ENCODE data around the gene AP1M2.
"Not testable (repeated sequence)": the region's sequence is repeated elsewhere in the genome, so short reads cannot be mapped to it uniquely, and the experiment has no call there.

Gene AP1M2

DNA sequence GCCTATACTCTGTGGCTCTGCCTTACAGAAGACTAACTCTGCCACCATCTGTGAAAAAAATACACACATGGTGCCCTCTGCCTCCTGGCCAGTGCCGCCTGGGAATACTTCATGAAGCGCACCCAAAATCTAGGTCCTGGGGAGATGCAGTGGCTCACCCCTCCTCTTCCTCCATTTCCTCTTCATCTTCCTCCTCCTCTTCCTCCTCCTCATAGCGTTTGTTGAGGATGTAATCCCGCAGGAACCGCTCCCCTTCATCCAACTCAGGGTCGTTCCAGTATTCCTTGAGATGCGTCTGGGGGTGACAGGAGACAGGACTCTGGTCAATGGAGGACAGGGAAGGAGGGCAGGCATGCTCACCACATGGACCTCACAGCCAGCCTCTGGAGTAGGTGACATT is 27.0 kb downstream of the AP1M2 start:
- no peak for DNase-seq

DNA sequence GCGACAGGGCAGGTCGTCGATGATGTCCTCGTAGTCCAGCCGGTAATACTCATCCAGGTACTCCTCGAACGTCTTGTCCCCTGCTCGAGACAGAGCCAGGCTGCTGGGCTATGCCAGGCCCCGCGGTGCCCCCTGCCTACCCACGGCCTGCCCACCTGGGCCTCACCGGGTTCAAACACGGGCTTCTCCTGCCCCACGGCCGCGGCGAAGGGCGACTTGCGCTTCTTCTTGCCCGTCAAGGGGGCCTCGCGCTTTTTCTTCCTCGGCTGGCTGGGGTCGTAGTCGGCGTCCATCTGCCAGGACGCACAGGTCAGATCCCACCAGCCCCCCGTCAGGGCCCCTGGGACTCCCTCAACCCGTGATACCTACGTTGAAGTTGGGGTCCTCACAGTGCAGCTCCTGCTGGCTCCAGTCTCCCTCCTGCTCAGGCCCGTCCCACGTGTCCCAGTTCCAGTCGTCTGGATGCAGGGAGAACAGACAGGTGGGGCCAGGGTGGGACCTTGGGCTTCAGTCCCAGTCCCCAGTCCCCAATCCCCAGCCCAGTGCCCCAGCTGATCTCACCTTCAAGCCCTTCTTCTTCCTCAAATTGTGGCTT is 29.4 kb downstream of the AP1M2 start:
- DNase-seq, result no peak

DNA sequence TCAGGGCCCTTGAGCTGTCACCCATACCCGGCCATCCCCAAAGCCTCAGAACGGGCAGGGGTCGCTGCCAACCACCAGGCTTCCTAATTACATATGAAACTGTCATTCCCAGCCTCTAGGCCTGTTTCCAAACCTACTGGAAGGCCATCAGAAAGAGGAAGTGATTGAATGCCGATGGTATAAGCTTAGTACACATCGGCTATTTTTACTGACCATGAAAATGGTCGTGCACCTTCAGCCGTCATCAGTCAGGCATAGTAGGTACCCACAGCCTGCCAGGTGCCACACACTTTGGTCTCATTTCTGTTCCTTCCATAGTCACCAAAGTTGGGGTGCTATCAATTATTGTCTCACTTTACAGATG is 31.5 kb downstream of the AP1M2 start:
- DNase-seq, result no peak

DNA sequence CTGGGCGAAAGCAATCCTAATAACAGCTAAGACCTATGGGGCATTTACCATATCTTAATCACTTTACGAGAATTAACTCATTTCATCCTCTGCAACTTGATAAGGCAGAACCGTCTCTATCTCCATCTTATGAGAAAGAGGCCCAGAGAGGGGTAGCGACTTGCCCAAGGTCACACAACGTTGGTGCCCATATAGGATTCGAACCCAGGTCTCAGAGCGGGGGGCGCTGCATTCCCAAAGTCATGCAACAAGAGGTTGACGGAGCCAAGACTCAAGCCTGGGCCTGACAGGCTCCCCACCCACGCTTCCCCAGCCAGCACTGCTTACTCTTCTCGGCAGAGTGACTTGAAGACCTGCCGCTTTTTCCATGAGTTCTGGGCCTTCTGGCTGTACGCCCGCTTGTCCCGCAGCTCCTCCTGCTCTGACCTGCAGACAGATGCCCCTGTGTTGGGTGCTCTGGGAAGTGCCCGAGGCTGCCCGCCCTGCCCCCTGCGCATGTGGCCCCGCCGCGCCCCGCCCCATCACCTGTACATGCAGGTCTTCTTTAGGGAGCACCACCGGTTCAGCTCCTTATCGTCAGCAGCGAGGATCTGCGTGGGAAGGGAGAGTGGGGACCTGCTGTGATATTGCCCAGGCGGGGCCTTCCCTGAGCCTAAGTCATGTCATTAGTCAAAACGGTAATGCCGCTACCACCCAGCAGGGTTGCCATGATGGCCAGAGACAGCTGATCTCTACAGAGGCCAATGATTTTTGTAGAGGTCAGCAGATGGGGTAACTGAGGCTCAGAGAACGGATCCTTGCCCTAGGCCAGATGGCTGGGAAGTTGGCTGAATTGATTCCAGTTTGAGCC is 32.1 kb downstream of the AP1M2 start:
- DNase-seq, result peak in 1 of 2 experiments; percentile 26

DNA sequence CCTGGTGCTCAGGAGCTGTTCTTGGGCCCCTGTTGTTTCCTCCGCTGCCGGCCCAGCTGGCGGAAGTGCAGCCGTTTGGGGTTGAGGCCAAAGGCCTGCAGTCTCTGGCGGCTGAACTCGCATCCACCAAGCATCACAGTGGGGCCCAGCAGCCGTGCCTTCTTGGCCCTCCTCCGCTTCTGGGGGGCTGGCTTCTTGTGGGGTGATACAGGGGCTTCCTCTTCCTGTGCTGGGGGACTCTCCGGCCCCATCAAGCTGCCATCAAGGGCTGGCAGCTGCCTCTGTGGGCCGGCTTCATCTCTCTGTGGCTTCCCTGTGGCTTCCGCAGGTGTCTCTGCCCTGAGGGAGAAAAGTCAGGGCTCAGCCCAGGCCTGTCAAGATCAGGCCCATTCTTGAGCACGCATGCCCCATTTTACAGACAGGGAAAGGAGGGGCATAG is 33.1 kb downstream of the AP1M2 start:
- DNase-seq, result peak in 1 of 2 experiments; percentile 48

DNA sequence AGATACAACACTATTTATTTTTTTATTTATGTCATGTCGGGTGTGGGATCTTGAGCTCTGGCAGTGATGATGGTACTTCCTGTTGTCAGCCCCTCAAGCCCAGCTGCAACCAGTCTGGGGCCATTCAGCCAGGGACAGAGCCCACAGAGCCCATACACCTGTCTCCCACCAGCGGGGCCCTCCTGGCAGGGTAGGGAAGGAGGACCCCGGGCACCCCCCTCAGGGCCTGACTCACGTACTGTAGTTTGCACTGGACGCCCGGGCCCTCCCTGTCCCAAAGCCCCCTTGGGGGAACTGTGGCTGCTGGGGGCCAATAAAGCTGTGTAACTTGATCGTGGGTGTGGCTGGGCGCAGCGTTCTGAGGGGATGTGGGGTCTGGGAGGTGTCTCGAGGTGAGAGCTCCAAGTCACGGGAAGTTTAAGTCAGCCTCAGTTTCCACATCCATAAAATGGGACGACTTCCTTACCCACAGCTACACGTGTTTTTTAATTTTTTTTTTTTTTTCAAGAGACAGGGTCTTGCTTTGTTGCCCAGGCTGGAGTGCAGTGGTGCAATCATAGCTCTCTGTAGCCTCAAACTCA is 33.9 kb downstream of the AP1M2 start:
- DNase-seq, result no peak

DNA sequence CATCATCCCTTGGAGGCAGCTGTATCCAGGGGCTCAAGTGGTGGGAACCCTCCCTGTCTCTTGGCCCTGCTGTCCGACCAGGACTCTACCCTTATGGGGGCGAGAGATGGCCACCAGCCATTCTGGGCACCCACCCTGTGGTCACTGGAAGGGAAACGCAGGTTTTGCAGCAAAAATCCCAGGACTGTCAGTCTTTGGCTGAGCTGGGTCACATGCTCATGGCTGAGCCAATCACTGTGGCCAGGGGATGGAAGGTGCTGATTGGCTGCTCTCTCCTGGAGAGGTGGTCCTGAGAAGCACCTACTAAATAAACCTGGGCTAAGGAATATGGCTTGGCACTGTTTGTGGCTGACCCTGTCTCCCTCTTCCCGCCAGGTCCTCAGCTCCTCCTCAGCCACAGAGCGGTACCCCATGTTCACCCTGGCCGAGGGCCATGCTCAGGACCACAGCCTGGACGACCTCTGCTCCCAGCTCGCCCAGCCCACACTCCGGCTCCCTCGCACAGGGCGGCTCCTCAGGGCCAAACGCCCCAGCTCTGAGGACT is 34.5 kb downstream of the AP1M2 start:
- DNase-seq, result peak in 1 of 2 experiments; percentile 51

DNA sequence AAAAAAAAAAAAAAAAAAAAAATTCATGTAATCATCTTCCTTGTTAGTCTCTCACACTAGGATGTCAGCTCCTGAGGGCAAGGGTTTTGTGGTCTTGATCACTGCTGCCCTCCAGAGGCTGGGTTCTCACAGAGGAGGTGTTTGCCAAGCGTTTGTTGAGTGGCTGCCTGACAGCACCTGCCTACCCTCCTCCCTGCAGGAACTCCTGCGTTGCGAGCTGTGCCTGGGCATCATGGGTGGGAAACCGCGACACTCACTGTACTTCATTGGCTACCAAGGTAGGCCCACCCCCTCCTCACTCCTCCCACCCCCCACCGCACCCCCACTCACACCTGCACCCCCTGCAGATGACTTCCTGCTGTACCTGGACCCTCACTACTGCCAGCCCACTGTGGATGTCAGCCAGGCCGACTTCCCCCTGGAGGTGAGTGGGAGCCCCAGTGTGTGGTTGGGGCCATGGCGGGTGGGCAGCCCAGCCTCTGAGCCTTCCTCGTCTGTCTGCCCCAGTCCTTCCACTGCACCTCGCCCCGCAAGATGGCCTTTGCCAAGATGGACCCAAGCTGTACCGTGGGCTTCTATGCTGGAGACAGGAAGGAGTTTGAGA is 35.3 kb downstream of the AP1M2 start:
- DNase-seq, result peak in 1 of 2 experiments; percentile 61

DNA sequence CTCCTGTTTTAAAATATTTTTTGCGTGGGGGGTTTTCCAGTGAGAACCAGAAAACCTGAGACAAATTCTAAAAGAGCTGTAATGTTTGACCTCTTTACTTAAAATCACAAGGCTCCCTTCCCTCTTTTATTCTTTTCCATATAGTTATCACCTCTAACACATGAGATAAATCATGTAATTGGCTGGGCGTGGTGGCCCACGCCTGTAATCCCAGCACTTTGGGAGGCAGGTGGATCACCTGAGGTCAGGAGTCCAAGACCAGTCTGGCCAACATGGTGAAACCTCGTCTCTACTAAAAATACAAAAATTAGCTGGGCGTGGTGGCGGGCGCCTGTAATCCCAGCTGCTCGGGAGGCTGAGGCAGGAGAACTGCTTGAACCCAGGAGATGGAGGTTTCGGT is 36.1 kb downstream of the AP1M2 start:
- DNase-seq, result not testable (repeated sequence)

DNA sequence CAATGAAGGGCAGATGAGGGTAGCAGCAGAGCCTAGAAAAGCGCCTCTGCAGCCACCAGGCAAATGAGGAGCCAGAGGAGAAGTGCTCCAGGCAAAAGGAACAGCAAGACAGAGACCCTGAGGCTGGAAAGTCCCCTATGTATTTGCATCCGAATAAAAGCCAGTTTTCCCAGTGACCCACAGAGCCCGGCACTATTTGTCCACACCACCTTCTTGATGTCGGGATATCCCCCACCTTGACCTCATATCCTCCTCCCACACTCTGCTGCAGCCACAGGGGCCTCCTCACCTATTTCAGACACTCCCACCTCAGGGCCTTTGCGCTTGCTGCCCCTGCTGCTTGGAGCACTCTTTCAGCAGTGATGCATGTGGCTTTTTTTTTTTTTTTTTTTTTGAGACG is 36.8 kb downstream of the AP1M2 start:
- DNase-seq, result no peak

DNA sequence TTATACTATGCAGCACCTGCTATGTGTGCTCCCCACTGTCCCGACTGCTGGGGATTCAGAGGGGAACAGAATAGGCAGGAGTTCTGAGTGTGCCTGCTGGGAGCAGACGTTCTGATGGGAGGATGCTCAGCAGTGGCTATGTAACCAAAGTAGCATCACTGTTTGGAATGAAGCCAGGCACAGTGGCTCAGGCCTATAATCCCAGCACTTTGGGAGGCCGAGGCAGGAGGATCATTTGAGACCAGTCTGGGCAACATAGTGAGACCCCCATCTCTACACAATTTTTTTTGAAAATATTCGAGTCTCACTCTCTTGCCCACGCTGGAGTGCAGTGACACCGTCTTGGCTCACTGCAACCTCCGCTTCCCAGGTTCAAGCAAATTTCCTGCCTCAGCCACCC is 37.4 kb downstream of the AP1M2 start:
- no peak for DNase-seq

DNA sequence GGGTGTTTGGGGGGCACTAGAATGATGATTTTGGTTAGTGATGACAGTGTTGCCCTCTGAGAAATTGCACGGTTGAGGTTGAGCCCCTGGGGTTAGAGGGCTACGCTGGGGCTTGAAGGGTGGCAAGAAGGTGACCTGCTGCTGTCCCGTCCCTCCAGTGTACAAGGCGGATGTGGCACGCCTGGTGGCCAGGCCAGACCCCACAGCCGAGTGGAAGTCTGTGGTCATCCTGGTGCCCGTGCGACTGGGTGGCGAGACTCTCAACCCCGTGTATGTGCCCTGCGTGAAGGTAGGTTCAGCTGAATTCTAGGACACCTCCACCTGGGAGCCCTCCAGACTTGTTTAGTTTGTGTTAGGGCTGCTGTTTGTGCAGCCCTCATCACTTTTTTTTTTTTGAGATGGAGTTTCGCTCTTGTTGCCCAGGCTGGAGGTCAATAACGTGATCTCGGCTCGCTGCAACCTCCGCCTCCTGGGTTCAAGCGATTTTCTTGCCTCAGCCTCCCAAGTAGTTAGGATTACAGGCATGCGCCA is 38.3 kb downstream of the AP1M2 start:
- DNase-seq, result no peak

DNA sequence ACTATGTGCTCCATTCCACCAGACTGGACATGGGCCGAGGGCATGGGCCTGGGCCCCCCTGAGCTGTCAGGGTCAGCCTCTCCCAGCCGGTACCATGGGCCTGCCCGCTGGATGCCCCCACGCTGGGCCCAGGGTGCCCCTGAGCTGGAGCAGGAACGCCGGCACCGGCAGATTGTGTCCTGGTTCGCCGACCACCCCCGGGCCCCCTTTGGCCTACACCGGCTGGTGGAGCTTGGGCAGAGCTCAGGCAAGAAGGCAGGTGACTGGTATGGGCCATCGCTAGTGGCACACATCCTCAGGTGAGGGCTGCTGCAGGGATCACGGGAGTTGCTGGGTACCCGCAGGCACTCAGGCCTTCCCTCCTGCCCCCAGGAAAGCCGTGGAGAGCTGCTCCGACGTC is 40.3 kb downstream of the AP1M2 start:
- no peak for DNase-seq

DNA sequence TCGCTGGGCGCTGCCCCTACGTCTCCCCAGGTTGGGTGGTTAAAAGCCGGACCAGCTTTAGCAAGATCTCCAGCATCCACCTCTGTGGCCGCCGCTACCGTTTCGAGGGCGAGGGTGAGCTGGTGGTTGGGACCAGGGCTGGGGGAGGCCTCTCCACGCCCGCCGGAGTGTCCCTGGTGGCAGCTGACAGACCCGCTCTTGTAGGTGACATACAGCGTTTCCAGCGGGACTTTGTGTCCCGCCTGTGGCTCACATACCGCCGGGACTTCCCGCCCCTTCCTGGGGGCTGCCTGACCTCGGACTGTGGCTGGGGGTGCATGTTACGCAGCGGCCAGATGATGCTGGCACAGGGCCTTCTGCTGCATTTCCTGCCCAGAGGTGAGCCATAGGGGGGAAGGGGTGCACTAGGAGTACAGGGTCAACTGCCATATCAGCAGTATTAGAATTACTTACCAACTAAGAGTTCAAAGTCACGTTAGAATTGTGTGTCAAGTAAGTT is 42.3 kb downstream of the AP1M2 start:
- peak in 1 of 2 experiments; percentile 21 for DNase-seq

DNA sequence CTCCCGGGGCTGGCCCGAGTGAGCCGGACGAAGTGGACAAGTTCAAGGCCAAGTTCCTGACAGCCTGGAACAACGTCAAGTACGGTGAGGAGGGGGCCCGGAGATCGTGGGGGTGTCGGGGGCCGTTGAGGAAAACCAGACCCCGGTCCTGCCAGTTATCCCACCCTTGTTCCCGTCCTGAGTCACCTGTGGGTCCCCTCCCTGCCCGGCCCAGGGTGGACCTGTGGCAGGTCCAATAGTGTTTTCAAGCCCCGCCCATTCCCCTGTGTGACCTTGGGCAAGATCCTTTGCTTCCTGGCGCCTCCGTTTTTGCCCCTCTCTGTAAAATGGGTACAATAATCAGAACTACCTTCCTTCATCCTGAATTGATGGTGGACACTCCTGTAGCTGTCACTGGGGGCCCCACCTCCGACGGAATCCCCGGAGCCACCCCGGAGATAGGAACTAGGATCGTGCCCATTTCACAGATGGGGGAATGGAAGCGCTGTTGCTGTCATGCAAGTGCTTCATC is 42.8 kb downstream of the AP1M2 start:
- peak; percentile 31 to 36 for DNase-seq

DNA sequence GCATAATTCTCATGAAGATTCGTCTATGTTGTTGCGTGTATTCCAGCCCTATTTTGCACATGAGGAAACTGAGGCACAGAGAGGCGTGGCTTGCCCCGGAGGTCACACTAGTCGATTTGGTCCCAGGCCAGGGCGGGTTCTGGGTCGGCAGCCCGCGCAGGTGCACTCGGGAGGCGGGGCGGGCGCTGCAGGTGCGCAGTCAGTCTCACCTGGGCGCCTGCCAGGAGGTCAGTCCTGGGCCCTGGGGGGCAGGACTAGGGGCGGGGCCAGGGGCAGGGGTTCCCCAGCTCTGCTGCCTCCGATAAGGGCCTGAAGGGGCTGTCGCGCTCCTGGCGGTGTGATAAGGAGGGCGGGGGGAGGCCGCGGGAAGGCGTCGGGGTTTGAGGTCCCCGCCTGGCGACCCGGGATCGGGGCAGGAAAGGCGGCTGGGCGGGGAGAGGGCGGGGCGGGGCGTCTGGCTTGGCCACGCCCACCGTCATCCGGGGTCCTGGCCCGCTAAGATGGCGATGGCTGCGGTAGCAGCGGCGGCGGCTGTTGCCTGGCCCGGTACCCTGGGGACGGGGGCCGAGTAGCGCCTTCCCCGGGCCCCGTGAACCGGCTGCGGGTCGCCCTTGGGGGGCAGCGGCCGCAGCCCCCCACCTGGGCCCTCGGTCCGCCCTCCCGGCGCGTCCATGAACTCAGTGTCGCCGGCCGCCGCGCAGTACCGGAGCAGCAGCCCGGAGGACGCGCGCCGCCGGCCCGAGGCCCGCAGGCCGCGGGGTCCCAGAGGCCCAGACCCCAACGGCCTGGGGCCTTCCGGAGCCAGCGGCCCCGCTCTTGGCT is 43.5 kb downstream of the AP1M2 start, which contains the start of gene ATG4D:
Gene ATG4D, plus strand, starts transcription at position 485 of the 822 bp plus-strand sequence. Its CDS starts 187 bp downstream, at position 672.
- DNase-seq, result peak; percentile 79 to 81

DNA sequence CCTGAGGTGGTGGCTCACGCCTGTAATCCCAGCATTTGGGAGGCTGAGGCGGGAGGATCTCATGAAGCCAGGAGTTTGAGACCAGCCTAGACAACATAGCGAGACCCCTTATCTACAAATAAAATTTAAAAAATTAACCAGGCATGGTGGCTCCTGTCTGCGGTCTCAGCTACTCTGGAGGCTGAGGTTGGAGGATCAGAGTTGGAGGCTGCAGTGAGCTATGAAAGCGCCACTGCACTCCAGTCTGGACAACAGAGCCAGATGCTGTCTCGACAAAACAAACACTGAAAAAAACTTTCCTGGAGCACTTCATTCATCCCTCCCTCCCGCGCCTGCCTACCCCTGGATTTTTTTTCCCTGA is 44.1 kb downstream of the AP1M2 start:
- no peak for DNase-seq

DNA sequence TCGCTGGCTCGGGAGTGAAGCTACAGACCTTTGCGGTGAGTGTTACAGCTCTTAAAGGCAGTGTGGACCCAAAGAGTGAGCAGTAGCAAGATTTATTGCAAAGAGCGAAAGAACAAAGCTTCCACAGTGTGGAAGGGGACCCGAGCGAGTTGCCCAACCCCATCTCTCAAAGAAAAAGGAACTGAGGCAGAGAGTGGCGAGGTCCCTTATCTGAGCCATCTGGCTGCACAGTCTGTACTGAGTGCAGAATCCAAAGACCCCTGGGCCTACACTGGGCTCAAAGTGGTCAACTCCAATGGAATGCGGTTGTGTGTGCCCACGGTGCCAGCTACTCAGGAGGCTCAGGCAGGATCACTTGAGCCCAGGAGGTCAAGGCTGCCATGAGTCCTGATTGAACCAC is 48.1 kb downstream of the AP1M2 start:
- DNase-seq, result not testable (repeated sequence)

DNA sequence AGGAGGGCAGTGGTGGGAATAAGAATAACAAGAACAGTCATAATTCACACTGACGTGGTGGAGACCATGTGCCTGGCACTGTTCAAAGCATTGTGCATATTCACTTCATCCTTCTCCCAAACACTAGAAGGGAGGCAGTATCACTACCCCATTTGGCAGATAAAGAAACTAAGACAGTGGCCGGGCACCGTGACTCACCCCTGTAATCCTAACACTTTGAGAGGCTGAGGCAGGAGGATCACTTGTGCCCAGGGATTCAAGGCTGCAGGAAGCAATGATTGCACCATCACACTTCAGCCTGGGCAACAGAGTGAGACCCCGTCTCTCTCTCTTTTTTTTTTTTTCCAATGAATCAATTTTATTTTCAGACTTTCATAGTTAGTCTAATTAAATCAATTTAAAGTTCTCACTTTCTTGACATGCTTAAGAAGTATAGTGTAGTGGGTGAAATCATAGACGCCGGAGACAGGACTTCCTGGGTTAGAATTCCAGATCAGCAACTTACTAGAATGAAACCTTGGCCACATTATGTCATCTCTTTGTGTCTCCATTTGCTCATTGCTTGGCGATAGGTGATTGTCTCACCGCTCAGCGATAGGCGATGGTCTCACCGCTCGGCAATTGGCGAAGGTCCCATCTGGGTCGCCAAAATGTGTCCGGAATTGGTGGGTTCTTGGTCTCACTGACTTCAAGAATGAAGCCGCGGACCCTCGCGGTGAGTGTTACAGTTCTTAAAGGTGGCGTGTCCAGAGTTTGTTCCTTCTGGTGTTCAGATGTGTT is 48.7 kb downstream of the AP1M2 start:
- no peak for DNase-seq

DNA sequence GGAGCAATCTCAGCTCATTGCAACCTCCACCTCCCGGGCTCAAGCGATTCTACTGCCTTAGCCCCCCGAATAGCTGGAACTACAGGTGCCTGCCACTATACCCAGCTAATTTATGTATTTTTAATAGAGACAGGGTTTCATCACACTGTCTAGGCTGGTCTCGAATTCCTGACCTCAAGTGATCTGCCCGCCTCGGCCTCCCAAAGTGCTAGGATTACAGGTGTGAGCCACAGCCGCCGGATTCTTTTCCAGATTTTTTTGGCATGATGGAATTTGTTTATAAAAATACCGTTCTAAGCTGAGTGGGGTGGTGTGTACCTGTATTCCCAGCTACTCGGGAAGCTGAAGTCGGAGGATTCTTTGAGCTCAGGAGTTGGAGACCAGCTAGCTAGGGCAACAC is 49.4 kb downstream of the AP1M2 start:
- DNase-seq, result no peak

DNA sequence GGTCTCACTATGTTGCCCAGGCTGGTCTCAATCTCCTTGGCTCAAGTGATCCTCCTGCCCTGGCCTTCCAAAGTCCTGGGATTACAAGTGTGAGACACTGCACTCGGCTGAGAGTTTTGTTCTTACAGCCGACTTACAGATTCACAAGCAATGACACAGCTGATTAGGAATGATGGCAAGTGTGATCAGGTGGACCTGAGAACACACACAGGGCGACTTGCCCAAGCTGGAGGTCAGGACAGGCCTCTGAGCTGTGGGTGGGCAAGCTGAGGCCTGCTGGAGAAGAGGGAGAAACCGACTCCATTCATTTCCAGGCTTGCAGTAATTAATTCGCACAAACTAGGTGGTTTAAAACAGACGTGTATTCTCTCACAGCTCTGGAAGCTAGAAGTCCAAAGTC is 51.5 kb downstream of the AP1M2 start:
- no peak for DNase-seq

All from activated CD4-positive, alpha-beta T cell treated with anti-CD3 and anti-CD28 coated beads, Interleukin-2, amount 50 U/mL, for 48 hours (primary cell).